ENCODE results near the gene SAG.
"Not testable (repeated sequence)": the region's sequence is repeated elsewhere in the genome, so short reads cannot be mapped to it uniquely, and the experiment has no call there.

The SAG gene

GRCh38 chr2:233358335-233358734 lies 50.7 kb downstream of the SAG start:
- no peak for DNase-seq

- DNase-seq = no peak
Measured at GRCh38 chr2:233358947-233359346, 51.3 kb downstream of the SAG start.

GRCh38 chr2:233359823-233360222 lies 52.2 kb downstream of the SAG start:
- no peak for DNase-seq

- no peak for DNase-seq
Measured at GRCh38 chr2:233360771-233361176, 53.2 kb downstream of the SAG start.

GRCh38 chr2:233361297-233361696 lies 53.7 kb downstream of the SAG start:
- no peak for DNase-seq

- no peak for DNase-seq
Measured at GRCh38 chr2:233362742-233363141, 55.1 kb downstream of the SAG start.

- no peak for DNase-seq
Measured at GRCh38 chr2:233363744-233364235, 56.2 kb downstream of the SAG start.

- no peak for DNase-seq
Measured at GRCh38 chr2:233365861-233366520, 58.4 kb downstream of the SAG start.

- no peak for DNase-seq
Measured at GRCh38 chr2:233367586-233367985, 60.0 kb downstream of the SAG start.

- DNase-seq = no peak
Measured at GRCh38 chr2:233368756-233369155, 61.1 kb downstream of the SAG start.

GRCh38 chr2:233369462-233369861 lies 61.8 kb downstream of the SAG start:
- DNase-seq = no peak

GRCh38 chr2:233369897-233370685 lies 62.5 kb downstream of the SAG start:
- no peak for DNase-seq

- DNase-seq = no peak
Measured at GRCh38 chr2:233371641-233372040, 64.0 kb downstream of the SAG start.

GRCh38 chr2:233372855-233373254 lies 65.2 kb downstream of the SAG start:
- DNase-seq = no peak

GRCh38 chr2:233373316-233373715 lies 65.7 kb downstream of the SAG start:
- no peak for DNase-seq

GRCh38 chr2:233374776-233375175 lies 67.2 kb downstream of the SAG start:
- DNase-seq = not testable (repeated sequence)

GRCh38 chr2:233375490-233376314 lies 68.1 kb downstream of the SAG start:
- no peak for DNase-seq

- no peak for DNase-seq
Measured at GRCh38 chr2:233379034-233379433, 71.4 kb downstream of the SAG start.

GRCh38 chr2:233379441-233379840 lies 71.8 kb downstream of the SAG start:
- no peak for DNase-seq

GRCh38 chr2:233380132-233380895 lies 72.7 kb downstream of the SAG start:
- no peak for DNase-seq

- DNase-seq = no peak
Measured at GRCh38 chr2:233380995-233381637, 73.5 kb downstream of the SAG start.

GRCh38 chr2:233381638-233381995 lies 74.0 kb downstream of the SAG start:
- no peak for DNase-seq
